HG02759 (cell line): ENCODE measurements around the gene RGS3.
"Not testable (repeated sequence)": the region's sequence is repeated elsewhere in the genome, so short reads cannot be mapped to it uniquely, and the experiment has no call there.

Source experiments
- ATAC-seq: cut with Tn5 transposase; IDR thresholded peaks from one replicate; pipeline ENCODE4 v1.9.1; 2021; ENCODE audit warnings: mild to moderate bottlenecking, moderate library complexity; ENCODE audit not compliant: unreplicated experiment

RGS3 gene

DNA sequence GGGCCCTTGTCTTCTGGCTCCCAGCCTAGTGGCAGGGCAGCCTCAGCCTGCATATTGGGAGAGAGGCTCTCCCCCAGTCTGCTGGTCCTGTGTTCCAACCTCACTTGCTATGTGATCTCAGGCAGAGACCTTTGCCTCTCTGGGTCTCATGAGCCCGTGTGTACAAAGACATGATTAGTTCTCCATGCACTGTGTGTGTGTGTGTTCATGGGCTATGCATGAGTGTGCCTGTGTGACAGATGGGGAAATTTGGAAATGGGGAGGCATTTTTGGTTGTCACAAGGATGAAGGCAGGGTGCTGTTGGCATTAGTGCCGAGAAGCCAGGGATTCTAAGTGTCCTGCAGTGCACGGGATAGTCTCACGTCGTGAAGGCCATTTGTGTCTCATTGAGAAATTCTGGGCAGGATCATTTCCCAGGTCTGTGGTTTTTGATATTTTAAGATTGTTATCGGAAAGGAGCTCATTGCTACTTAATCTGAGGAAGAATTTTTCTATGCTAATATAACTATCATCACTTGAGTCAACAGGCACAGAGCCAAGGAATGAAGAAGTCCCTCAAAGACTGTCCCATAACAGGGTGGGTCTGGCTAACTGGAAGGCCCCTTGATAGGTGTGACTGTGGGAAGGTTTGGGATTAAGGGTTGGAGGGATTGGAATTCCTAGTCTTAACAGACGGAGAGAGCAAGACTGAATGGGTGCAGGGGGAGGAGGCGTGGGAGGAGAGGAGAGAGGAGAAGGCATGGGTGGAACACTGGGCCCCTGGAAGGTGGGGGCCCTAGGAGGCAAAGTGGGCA, 168.5 kb downstream of the RGS3 start:
- no peak for ATAC-seq

DNA sequence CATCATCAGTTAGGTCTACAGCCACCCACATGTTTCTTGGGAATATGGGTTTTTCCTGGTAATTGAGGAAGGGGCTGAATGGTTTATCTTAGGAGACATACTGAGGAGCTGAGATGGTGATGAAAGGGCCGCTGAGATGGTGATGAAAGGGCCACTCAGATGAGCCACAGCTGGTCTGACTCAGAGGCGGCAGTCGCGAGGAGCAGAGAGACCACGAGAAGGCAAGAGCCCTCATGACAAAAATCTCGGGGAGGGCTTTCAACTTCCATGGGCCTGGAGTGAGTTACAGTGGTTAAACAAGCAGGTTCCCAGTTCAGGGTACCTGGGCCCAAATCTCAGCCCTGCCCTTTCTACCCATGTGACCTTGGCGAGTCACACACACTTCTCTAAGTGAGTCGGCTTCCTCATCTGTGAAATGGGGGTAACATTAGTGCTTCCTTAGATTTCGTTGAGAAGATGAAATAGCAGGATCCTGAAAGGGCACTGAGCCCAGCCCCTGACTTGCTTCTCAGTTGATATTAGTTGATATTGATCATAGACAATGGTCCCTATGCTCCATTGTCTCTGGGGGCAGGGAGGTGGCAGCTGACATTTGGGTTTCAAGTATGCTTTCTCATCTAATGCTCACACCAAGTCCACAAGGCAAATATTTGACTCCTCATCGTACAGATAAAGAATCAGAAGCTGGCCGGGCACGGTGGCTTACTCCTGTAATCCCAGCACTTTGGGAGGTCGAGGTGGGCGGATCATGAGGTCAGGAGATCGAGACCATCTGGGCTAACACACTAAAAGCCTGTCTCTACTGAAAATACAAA, 169.5 kb downstream of the RGS3 start:
- no peak for ATAC-seq

DNA sequence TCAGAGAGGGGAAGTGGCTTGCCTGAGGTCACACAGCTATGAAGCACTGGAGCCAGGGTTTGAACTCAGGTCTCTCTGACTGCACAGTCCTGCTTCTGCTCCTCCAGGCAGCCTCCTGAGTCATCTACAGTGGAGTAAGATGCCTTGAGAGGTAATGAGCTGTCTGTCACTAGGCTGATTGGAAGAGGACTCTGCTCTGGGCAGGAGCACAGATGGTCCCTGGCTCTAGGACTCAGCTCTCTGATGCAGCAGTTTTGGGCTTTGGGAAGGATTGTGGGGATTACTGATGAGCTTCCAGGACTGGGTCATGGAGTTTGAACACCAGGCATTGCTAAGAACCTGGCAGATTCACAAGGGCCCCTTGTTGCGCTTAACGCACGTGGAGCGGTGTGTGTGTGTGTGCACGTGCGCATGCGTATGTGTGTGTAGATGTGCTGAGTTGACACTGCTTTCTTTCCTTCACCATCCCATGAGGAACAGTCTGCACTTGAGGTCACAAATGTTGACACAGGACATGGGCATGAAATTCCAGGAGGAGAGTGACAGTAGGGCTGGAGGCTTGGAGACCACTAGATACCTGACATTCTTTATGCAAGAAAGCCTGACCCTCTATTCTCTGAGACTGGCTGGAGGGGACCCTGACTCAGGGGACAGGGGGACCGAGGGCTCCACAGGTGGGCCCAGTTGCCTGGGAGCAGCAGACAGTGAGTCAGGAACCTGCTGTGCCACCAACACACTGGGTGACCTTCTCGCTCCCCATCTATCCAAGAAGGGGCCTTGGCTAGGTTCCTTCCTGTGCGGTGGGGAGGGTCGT, 170.5 kb downstream of the RGS3 start:
- no peak for ATAC-seq

DNA sequence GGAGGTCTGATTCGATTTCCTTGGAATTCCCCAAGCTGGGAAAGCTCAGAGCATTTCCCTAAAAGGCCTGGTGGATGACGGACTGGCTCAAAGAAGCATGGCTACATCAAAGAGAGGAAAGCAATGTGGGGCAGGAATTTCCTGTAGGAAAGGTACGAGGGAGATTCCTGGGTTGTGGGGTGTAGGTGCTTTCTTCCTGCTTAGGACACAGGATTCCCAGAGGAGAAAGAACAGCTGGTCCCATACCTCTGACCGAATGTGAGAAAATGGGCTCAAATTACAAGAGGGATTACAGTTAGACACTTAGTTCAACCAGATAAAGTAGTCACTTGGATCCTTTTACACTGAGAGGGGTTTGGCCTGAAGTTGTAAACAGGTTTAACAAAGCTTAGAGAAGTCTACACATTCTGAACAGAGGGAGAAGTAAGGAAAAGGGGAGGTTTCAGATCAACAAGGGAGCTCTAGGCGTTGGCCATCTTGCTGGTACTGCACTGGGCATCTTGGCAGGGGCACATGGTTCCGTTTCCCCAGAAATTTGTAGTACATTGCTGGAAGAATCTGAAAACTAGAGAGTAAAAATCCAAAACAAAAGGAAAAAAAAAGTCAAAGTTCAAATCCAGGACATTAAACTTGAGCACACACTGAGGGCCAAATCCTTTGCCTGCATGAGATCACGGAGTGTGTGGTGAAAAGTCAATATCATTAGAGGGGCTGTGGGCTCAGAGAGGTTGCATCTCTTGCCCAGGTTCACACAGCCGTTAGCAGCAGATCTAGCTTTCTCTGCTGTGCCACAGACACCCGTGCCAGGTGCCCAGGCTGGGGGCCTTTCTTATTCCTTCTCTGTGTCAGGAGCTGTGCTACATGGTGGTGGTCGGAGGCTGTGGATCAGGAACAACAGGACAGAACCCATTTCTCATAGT, 171.3 kb downstream of the RGS3 start:
- ATAC-seq = no peak

DNA sequence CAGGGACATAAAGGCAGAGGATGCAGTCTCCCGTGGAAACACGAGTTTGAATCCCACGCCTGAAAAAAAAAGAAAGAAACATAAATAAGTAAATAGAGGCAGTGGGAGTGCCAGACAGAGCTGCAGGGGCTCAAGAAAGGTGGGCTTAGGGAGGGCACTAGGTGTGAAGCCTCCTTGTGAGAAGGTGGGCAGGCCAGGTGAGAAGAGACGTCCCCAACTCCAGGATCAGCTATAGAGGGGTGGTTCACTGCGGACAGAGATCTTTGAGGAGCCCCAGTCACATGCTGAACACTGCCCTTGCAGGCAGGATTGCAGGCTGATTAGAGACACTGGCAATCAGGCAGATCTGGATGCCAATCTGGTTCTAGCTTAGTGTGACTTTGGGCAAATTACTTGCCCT, 172.1 kb downstream of the RGS3 start:
- no peak for ATAC-seq

DNA sequence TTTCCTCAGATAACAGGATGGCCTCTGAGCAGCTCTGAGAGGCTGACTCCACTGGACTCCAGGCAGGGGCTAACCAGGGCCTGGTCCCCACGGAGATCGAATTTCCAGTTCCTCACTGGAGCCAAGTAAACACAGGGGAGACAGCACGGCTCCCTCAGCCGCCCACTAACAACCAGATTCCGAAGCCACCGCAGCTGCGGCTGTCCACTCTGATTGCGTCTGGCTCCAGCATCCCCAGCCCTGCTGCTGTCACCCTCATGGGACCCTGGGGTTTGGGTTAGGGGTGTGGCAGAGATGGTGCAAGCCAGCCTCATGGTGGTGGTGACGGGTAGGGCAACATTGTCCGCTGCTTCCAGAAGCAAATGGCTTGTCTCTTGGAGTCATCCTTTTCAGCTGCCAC, 172.6 kb downstream of the RGS3 start:
- no peak for ATAC-seq

DNA sequence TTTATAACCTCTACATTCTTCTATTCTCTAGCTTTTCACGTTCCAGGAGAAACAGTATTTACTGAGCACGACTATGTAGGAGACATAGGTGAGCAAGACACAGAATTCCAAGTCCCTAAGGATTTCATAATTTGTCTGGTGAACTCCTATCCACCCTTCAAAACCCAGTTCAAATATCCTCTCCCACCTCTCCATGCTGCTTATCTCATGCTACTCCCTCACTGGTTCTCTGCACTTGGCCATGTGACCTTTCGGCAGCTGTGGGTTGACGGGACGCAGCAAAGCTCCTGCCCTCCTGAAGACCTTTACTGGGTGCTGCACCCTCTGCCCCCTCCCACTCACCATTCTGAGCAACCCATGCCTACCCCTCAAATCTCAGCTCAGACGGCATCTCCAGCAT, 173.2 kb downstream of the RGS3 start:
- ATAC-seq = no peak

DNA sequence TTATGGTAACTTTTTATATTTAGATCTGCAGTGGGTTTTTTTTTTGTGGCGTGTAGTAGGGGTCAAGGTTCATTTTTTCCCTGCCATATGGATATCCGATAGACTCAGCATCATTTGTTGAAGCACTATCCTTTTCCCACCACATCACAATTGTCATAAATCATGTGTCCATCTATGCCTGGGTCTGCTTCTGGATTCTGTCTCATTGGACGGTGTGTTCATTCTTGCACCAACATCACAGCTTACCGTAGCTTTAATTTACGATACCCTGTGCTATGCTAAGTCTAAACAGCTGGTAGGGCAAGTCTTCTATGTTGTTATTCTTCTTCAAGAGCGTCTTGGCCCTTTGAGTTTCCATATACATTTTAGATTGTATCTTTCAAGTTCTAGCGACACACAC, 175.0 kb downstream of the RGS3 start:
- ATAC-seq = no peak

DNA sequence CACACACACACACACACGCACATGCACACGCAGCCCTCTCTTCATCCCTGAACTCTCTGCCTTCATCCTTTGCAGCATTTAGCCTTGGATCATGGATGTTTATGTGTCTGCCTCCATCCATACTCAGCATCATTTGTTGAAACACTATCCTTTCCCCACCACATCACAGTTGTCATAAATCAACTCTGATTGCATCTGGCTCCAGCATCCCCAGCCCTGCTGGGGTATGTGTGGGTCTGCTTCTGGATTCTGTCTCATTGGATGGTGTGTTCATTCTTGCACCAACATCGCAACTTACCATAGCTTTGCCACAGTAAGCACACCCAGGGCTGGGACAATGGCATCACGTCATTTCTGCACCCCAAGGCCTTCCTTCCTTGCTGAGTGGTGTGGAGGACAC, 175.4 kb downstream of the RGS3 start:
- no peak for ATAC-seq

DNA sequence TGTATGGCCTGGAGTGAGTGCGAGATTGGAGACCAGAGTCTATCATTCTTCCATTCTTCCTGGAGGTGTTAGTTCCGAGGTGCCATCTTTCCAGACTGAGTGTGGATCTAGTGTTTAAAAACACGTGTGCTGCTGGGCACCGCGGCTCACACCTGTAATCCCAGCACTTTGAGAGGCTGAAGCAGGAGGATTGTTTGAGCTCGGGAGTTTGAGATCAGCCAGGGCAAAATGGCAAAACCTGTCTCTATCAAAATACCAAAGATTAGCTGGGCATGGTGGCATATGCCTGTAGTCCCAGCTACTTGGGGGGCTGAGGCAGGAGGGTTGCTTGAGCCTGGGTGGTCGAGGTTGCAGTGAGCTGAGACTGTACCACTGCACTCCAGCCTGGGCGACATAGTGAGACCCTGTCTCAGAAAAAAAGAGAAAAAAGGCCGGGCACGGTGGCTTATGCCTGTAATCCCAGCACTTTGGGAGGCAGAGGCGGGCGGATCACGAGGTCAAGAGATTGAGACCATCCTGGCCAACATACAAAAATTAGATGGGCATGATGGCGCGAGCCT, 176.0 kb downstream of the RGS3 start:
- ATAC-seq = not testable (repeated sequence)

DNA sequence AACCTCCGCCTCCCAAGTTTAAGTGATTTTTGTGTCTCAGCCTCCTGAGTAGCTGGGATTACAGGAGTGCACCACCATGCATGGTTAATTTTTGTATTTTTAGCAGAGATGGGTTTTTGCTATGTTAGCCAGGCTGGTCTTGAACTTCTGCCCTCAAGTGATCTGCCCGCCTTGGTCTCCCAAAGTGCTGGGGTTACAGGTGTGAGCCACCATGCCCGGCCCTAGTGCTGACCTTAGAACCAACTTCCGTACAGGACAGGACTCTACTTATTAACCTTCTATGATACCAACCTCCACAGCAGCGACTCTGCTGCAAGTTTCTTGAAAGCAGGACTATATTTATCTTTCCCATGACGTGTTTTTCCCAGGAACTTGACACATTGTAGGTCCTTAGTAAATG, 176.9 kb downstream of the RGS3 start:
- ATAC-seq = no peak

DNA sequence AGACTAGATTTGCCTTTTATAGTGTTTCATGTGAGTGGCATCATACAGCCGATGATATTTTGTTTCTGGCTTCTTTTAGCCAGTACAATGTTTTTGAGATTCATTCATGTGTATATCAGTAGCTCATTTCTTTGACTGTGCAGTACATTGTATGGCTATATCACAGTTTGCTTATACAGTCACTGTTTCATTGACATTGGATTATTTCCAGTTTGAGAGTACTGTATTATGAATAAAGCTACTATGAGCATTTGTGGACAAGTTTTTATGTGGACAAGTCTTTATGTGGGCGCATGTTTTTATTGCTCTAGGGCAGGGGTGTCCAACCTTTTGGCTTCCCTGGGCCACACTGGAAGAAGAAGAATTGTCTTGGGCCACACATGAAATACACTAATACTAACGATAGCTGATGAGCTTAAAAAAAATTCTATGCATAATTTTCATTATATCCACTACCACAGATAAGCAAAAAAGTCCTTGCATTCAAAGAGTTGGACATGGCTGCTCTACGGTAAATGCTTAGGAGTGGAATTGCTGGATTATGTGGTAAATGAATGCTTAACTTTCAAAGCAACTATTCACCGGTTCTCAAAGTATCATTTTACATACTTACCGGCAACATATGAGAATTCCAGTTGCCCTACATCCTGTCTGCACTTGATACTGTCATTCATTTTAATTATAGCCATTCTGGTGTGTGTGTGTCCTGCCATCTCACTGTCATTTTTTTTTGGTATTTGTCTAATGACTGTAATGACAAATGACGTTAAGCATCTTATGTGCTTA, 177.8 kb downstream of the RGS3 start:
- ATAC-seq = no peak

DNA sequence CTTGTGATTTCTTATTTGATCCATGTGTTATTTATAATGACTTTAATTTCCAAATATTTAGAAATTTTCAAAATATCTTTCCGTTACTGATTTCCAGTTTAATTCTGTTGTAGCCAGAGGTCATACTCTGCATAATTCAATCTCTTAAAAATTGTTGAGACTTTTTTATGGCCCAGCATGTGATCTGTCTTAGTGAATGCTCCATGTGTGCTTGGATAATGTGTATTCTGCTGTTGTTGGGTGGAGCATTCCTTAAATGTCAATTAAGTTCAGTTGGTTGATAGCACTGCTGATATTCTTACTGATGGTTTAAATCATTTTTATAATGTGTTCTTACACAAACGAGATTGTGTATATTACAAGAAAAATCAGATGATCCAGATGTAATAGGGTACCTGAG, 180.8 kb downstream of the RGS3 start:
- ATAC-seq = no peak

DNA sequence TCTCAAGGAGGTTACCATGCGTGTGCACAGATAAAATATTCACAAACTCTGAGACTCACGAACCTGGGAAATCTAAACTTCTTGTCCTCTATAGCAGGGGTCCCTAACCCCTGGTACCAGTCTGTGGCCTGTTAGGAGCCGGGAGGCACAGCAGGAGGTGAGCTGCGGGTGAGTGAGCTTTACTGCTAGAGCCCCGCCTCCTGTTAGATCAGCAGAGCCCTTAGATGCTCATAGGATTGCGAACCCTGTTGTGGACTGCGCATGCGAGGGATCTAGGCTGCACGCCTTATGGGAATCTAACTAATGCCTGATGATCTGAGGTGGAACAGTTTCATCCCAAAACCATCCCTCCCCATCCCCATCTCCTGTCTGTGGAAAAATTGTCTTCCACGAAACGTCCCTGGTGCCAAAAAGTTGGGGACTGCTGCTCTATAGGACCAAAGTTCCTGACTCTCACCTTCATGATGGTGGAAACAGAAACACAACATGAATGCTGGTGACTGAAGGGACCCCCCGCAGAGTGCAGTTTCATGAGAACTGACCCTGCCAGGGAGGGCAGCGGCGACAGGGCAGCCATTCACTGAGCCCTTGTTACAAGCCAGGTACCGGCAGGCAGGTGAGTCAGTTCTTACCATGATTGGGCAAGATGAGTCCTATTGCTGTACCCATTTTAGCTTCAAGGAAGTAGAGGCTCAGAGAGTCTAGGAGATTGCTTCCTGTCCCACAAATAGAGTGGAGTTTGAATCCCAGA, 181.9 kb downstream of the RGS3 start:
- ATAC-seq = no peak

DNA sequence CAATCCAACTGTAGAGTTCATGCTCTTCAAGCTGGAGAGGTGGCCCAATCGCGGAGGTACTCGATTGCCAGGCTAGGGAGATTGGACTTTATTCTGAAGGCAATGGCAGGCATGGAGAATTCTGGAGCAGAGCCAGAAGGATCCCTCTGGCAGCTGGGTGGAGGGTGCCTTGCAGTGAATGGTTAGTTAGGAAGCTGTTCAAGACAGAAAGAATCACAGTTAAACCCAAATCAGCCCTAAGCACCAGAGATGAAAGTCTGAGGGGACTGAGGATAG, 182.4 kb downstream of the RGS3 start:
- no peak for ATAC-seq

DNA sequence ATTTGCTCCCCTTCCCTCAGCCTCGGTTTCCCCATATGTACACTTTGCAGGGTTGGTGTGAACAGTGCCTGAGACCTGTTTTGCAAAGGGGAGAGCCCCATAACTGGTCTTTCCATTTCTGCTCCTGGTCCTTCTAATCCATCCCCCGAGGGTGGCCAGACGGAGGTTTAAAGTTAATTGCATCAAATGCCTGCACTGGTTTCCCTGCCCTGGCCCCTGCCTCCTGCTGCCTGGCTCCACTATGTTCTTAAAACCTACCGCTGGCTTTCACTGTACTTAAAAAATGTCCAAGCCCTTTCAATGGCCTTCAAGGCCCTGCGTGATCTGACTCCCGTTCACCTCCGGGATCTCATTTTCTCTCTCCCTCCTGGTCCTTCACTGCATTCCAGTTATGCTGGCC, 183.0 kb downstream of the RGS3 start:
- no peak for ATAC-seq
